NCI-H187 (cell line): ENCODE data around the gene GSN.

ENCODE experiments used
- DNase-seq, 2 experiments: peaks; one replicate each; lab custom pipeline; 2025; lab: John Stamatoyannopoulos, UW

GSN gene

GRCh38 chr9:121246821-121247561 lies 21.0 kb upstream of the GSN start:
- DNase-seq = no peak

GRCh38 chr9:121249563-121249962 lies 18.4 kb upstream of the GSN start:
- DNase-seq = no peak

- DNase-seq = no peak
These were observed 15.7 kb upstream of the GSN start for GRCh38 chr9:121252104-121252851.

GRCh38 chr9:121253162-121253561 lies 14.8 kb upstream of the GSN start:
- no peak for DNase-seq

- no peak for DNase-seq
These were observed 14.0 kb upstream of the GSN start for GRCh38 chr9:121253821-121254501.

GRCh38 chr9:121259498-121259897 lies 8.5 kb upstream of the GSN start:
- no peak for DNase-seq

GRCh38 chr9:121259935-121260334 lies 8.0 kb upstream of the GSN start:
- no peak for DNase-seq

GRCh38 chr9:121260457-121261106 lies 7.4 kb upstream of the GSN start:
- no peak for DNase-seq

GRCh38 chr9:121261107-121261460 lies 6.9 kb upstream of the GSN start:
- DNase-seq = no peak

- DNase-seq = no peak
These were observed 6.2 kb upstream of the GSN start for GRCh38 chr9:121261755-121262154.

GRCh38 chr9:121262423-121262822 lies 5.5 kb upstream of the GSN start:
- no peak for DNase-seq

GRCh38 chr9:121262953-121263352 lies 5.0 kb upstream of the GSN start:
- DNase-seq = no peak

- no peak for DNase-seq
These were observed 1.6 kb upstream of the GSN start for GRCh38 chr9:121266356-121266755.

- no peak for DNase-seq
These were observed 884 bp upstream of the GSN start for GRCh38 chr9:121266906-121267650.

GRCh38 chr9:121268598-121268850 lies 562 bp downstream of the GSN start:
- DNase-seq = no peak

GRCh38 chr9:121268851-121269641 lies 1.1 kb downstream of the GSN start:
- no peak for DNase-seq

GRCh38 chr9:121269642-121270254 lies 1.8 kb downstream of the GSN start:
- no peak for DNase-seq

GRCh38 chr9:121271368-121272341 lies 3.7 kb downstream of the GSN start:
- DNase-seq = no peak

- DNase-seq = no peak
These were observed 4.5 kb downstream of the GSN start for GRCh38 chr9:121272401-121272948.
